Suprapubic skin (tissue), 4 donors: Measurements from ENCODE around the gene PAX7. TPM values are rescaled to one million over a fixed set of nuclear protein-coding genes. Genes with fewer than 3 reads are reported as not detected.

Experiments
- DNase-seq, 2 donors: peaks; one replicate each; pipeline ENCODE4 v3.0.0-alpha.2; 2019; ENCODE audit warnings: low spot score in 2 of 2
- H3K27ac ChIP-seq: fragments of 200-600 bp; sonication (generic); one replicate; pipeline ENCODE4 v1.5.1; 2019
- H3K27me3 ChIP-seq: fragments of 200-600 bp; sonication (generic); one replicate; pipeline ENCODE4 v1.5.1; 2019
- H3K36me3 ChIP-seq: fragments of 200-600 bp; sonication (generic); one replicate; pipeline ENCODE4 v1.5.1; 2019
- H3K4me1 ChIP-seq: fragments of 200-600 bp; sonication (generic); one replicate; pipeline ENCODE4 v1.5.1; 2019
- H3K4me3 ChIP-seq: fragments of 200-600 bp; sonication (generic); one replicate; pipeline ENCODE4 v1.5.1; 2019; ENCODE audit warnings: mild to moderate bottlenecking
- H3K9me3 ChIP-seq: fragments of 200-600 bp; sonication (generic); one replicate; pipeline ENCODE4 v1.5.1; 2019
- EP300 ChIP-seq: sonication (generic); formaldehyde crosslinking; IDR thresholded peaks from one replicate; pipeline ENCODE4 v1.6.1; 2017; ENCODE audit warnings: antibody characterized with exemption
- POLR2A ChIP-seq, 2 donors: fragments of 450-650 bp; IDR thresholded peaks; one replicate each; pipeline ENCODE4 v1.6.1; 2017; ENCODE audit warnings: antibody characterized with exemption in 2 of 2, mild to moderate bottlenecking in 2 of 2, moderate library complexity in 2 of 2
- POLR2AphosphoS5 ChIP-seq, 3 donors: sonication (generic); formaldehyde crosslinking; IDR thresholded peaks; one replicate each; pipeline ENCODE4 v1.6.1; 2017; ENCODE audit warnings: antibody characterized with exemption in 3 of 3
- WGBS: methylation state at CpG from one replicate; pipeline ENCODE4 v1.1.5; 2018; 5-methylcytosine and 5-hydroxymethylcytosine counted together
- total RNA-seq, 4 donors: library from RNA; depleted of rRNA; stranded (reverse); fragments of >200 nt; gene quantifications; one replicate each; pipeline ENCODE4 v1.1.0, GENCODE V29; 2016
- TF ChIP-seq, protein P1 (sequence below), 2 donors: fragments of 200-600 bp in 1 of 2; fragments of 450-650 bp in 1 of 2; sonication (generic) in 1 of 2; IDR thresholded peaks; one replicate each; pipeline ENCODE4 v1.5.1; 2016 to 2019; ENCODE audit warnings: antibody characterized with exemption in 2 of 2, mild to moderate bottlenecking in 1 of 2, moderate library complexity in 1 of 2

The PAX7 gene
- total RNA-seq, 4 donors from 2014 or later = 0.08 TPM; not detected in 3

DNA sequence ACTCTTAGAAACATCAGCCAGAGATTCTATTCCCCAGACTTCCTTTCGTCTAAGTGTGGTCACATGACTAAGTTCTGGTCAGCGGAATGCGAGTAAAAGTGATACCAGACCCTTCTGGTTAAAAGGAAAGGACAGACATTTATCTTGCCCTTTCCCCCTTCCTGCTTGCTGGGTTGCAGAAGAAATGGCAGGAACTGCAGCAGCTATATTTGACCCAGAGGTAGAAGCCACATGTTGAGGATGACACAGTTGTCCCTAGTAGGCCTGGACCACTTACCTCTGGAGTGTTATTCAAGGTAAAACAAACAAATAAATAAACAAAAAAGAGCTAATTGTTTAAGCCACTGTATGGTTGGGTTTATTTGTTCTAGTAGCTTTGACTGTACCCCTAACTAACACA lies 155.5 kb downstream of the PAX7 start:
- no peak for DNase-seq
- no peaks in the 10 kb centered on the region for H3K4me1 ChIP-seq
- peaks cover 56% of the 10 kb centered on the region for H3K27me3 ChIP-seq
- no peak for TF ChIP-seq EP300
- no peak for TF ChIP-seq POLR2AphosphoS5 (IDR thresholded peaks at IDR 0.05)
- TF ChIP-seq, protein P1, sequence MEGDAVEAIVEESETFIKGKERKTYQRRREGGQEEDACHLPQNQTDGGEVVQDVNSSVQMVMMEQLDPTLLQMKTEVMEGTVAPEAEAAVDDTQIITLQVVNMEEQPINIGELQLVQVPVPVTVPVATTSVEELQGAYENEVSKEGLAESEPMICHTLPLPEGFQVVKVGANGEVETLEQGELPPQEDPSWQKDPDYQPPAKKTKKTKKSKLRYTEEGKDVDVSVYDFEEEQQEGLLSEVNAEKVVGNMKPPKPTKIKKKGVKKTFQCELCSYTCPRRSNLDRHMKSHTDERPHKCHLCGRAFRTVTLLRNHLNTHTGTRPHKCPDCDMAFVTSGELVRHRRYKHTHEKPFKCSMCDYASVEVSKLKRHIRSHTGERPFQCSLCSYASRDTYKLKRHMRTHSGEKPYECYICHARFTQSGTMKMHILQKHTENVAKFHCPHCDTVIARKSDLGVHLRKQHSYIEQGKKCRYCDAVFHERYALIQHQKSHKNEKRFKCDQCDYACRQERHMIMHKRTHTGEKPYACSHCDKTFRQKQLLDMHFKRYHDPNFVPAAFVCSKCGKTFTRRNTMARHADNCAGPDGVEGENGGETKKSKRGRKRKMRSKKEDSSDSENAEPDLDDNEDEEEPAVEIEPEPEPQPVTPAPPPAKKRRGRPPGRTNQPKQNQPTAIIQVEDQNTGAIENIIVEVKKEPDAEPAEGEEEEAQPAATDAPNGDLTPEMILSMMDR (IDR thresholded peaks at IDR 0.05) = no peak
- no peak for TF ChIP-seq POLR2A (IDR thresholded peaks at IDR 0.05)
- H3K36me3 ChIP-seq = no peaks in the 10 kb centered on the region
- WGBS = 81% methylated on average over 3 of the region's 3 CpGs
- no peak overlapping the region for H3K27ac ChIP-seq
- H3K4me3 ChIP-seq = no peak overlapping the region
- no peaks in the 10 kb centered on the region for H3K9me3 ChIP-seq

DNA sequence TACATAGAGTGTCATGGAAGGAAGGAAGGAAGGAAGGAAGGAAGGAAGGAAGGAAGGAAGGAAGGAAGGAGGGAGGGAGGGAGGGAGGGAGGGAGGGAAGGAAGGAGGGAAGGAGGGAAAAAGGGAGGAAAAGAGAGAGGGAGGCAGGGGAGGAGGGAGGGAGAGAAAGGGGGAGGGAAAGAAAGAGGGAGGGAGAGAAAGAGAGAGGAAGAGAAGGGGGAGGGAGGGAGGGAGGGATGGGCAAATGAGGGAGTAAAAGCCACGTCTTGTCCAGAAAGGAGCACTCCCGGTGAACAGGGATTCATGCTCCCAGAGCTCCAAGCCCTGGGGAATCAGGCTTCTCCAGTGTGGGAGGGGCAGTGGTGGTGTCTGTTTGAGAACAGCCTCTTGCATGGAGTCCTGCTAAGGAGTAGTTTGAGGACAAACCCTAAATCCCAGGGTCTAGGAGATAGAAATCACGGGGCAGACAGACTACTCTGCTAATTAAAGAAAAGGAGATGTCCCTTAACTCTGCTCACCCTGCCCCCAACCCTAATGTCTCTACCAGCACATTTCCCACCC lies 157.3 kb downstream of the PAX7 start:
- H3K4me3 ChIP-seq = no peak overlapping the region
- H3K9me3 ChIP-seq = peaks cover 5% of the 10 kb centered on the region
- WGBS = 19% methylated on average over 3 of the region's 3 CpGs
- H3K36me3 ChIP-seq = no peaks in the 10 kb centered on the region
- no peak overlapping the region for H3K27ac ChIP-seq
- TF ChIP-seq POLR2A (IDR thresholded peaks at IDR 0.05) (no peak), EP300 (no peak), POLR2AphosphoS5 (IDR thresholded peaks at IDR 0.05) (no peak)
- TF ChIP-seq, protein P1 (IDR thresholded peaks at IDR 0.05) = no peak
- H3K4me1 ChIP-seq = no peaks in the 10 kb centered on the region
- no peak for DNase-seq
- peaks cover 62% of the 10 kb centered on the region for H3K27me3 ChIP-seq

DNA sequence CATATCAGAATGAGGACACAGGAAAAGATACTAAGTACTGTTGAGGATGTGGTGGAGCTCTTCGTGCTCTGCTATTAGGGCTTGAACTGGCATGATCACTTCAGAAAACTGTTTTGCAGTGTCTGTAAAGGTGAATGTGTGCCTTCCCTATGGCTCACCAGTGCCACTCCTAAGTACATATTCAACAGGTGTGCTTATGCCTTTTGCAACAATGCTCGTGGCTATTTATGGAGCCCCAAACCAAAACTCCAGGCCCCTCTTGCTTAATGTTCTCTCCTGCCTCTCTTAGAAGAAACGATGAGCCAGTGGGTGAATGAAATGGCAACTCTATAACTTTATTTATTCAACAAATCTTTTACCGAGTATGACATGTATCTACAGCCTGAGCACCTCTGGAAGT lies 158.6 kb downstream of the PAX7 start:
- H3K27me3 ChIP-seq = peaks cover 64% of the 10 kb centered on the region

DNA sequence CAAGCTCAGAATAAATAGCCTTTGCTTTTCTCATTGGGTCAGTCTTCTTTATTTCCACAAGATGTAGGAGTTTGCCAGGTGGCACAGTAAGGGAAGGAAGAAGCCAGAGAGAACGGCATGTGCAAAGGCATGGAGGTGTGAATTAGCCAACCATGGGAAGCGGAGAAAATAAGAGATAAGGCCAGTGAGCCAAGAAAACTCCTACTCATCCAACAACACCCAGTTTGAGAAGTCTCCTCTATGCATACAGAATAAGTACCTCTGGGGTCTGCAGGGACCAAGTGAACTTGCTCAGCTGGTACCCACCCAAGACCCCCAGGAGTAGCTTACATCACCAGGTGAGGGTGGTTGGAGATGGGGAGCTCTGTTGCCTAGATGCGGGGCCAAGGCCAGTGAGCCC lies 162.1 kb downstream of the PAX7 start:
- peaks cover 71% of the 10 kb centered on the region for H3K27me3 ChIP-seq
- WGBS = 84% methylated on average over 2 of the region's 3 CpGs

More for the DNA sequence above, 158.6 kb downstream of the PAX7 start:
- no peak overlapping the region for H3K27ac ChIP-seq
- peaks cover 6% of the 10 kb centered on the region for H3K9me3 ChIP-seq
- 87% methylated on average over 4 of the region's 4 CpGs for WGBS
- TF ChIP-seq, protein P1 (IDR thresholded peaks at IDR 0.05) = no peak
- TF ChIP-seq POLR2AphosphoS5 (IDR thresholded peaks at IDR 0.05) = no peak
- TF ChIP-seq EP300 = no peak
- no peak for TF ChIP-seq POLR2A (IDR thresholded peaks at IDR 0.05)
- no peaks in the 10 kb centered on the region for H3K36me3 ChIP-seq
- no peak overlapping the region for H3K4me3 ChIP-seq
- DNase-seq = no peak
- H3K4me1 ChIP-seq = no peaks in the 10 kb centered on the region

DNA sequence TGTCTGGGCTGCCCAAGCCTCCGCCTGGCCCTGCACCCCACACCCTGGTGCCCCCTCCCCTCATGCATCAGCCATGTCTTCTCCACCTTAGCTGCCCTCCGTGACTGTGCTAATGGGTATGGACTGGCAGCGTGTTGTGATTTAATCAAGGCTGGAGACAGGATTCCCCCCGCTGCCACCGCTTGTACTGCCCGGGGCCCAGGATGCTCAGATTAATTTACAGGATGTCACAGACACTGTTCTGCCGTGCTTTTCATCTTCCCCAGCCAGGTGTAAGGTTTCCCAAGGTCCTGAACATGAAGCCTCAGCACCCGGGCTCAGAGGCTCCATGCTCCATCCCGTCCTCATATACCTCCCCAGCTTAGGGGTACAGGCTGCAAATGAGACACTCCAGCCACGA lies 162.5 kb downstream of the PAX7 start:
- peaks cover 67% of the 10 kb centered on the region for H3K27me3 ChIP-seq

More for the DNA sequence above, 162.1 kb downstream of the PAX7 start:
- Histone ChIP-seq H3K4me3 (no peak overlapping the region), H3K9me3 (peaks cover 6% of the 10 kb centered on the region), H3K27ac (no peak overlapping the region), H3K4me1 (no peaks in the 10 kb centered on the region), H3K36me3 (no peaks in the 10 kb centered on the region)
- DNase-seq = no peak
- TF ChIP-seq EP300 (no peak), POLR2A (IDR thresholded peaks at IDR 0.05) (no peak), POLR2AphosphoS5 (IDR thresholded peaks at IDR 0.05) (no peak)
- TF ChIP-seq, protein P1 (IDR thresholded peaks at IDR 0.05) = no peak

More for the DNA sequence above, 162.5 kb downstream of the PAX7 start:
- 46% methylated on average over 4 of the region's 10 CpGs for WGBS
- H3K4me3 ChIP-seq = no peak overlapping the region
- H3K9me3 ChIP-seq = peaks cover 6% of the 10 kb centered on the region
- no peak overlapping the region for H3K27ac ChIP-seq
- no peak for DNase-seq
- no peaks in the 10 kb centered on the region for H3K4me1 ChIP-seq
- TF ChIP-seq, protein P1 (IDR thresholded peaks at IDR 0.05) = no peak
- TF ChIP-seq POLR2AphosphoS5 (IDR thresholded peaks at IDR 0.05) = no peak
- no peaks in the 10 kb centered on the region for H3K36me3 ChIP-seq
